B cell (primary cell): ENCODE results near the gene FANCD2OS. TPM values are rescaled to one million over a fixed set of nuclear protein-coding genes. Genes with fewer than 3 reads are reported as not detected.

Experiments used
- ATAC-seq: fragments of 200-7000 bp; cut with Tn5 transposase; one replicate; pipeline ENCODE4 v1.10.0; 2021; ENCODE audit warnings: low read depth, mild to moderate bottlenecking, moderate number of reproducible peaks, moderate library complexity
- CTCF ChIA-PET: fragments of 350-600 bp; sonication (Branson Sonifier 250); formaldehyde crosslinking; loops from one replicate; lab custom pipeline; 2021; ENCODE audit warnings: antibody characterized with exemption, inconsistent platforms; lab: Charles Lee
- POLR2A ChIA-PET: fragments of 350-600 bp; sonication (Branson Sonifier 250); formaldehyde crosslinking; loops from one replicate; lab custom pipeline; 2021; ENCODE audit warnings: antibody characterized with exemption; lab: Charles Lee
- DNase-seq: peaks from one replicate; pipeline ENCODE4 v3.0.0; 2013
- H2AFZ ChIP-seq: 2 replicates; pipeline ENCODE4 v1.6.1; 2012; ENCODE audit warnings: mild to moderate bottlenecking, low read depth, low read length; ENCODE audit not compliant: insufficient read depth, poor library complexity, severe bottlenecking
- H3K27ac ChIP-seq, 2 donors: 1 replicate in 1 of 2; 2 replicates in 1 of 2; pipeline ENCODE4 v1.5.1; 2012 to 2013; ENCODE audit warnings: low read length in 2 of 2, mild to moderate bottlenecking in 2 of 2, moderate library complexity in 1 of 2
- H3K27me3 ChIP-seq, 4 experiments: fragments of 200-600 bp in 1 of 4; sonication (generic) in 1 of 4; replicated peaks in 1 of 4; 1 replicate in 2 of 4; 2 replicates in 2 of 4; pipeline versions ENCODE4 v1.6.1 to v1.7.0; 2013 to 2016; ENCODE audit warnings: low read length in 3 of 4, mild to moderate bottlenecking in 2 of 4, mixed read lengths in 1 of 4, moderate library complexity in 1 of 4; ENCODE audit not compliant: insufficient read depth in 4 of 4, control insufficient read depth in 3 of 4; ENCODE audit errors: control extremely low read depth in 1 of 4
- H3K36me3 ChIP-seq, 2 experiments: replicated peaks in 1 of 2; 1 replicate in 1 of 2; 2 replicates in 1 of 2; pipeline versions ENCODE4 v1.6.1 to v1.7.1; 2013; ENCODE audit warnings: low read length in 1 of 2; ENCODE audit not compliant: insufficient read depth in 2 of 2, control insufficient read depth in 1 of 2; ENCODE audit errors: control extremely low read depth in 1 of 2, extremely low read depth in 1 of 2
- H3K4me1 ChIP-seq, 2 donors: fragments of 200-600 bp in 1 of 2; sonication (generic) in 1 of 2; 1 replicate in 1 of 2; 2 replicates in 1 of 2; pipeline versions ENCODE4 v1.5.1 to v1.6.1; 2013 to 2017; ENCODE audit warnings: low read length in 2 of 2; ENCODE audit not compliant: control insufficient read depth in 2 of 2, insufficient read depth in 2 of 2
- H3K4me2 ChIP-seq: replicated peaks from 2 replicates; pipeline ENCODE3; 2012; ENCODE audit warnings: mild to moderate bottlenecking, low read depth, low read length; ENCODE audit not compliant: poor library complexity, severe bottlenecking
- H3K4me3 ChIP-seq, 5 experiments: fragments of 200-600 bp in 1 of 5; sonication (generic) in 1 of 5; 1 replicate in 3 of 5; 2 replicates in 2 of 5; pipeline versions ENCODE4 v1.5.1 to v1.7.0; 2011 to 2016; ENCODE audit warnings: low read length in 4 of 5, mild to moderate bottlenecking in 4 of 5, low read depth in 2 of 5, control low read depth in 1 of 5, moderate library complexity in 1 of 5; ENCODE audit not compliant: insufficient read depth in 1 of 5; ENCODE audit errors: control extremely low read depth in 1 of 5, extremely low read depth in 1 of 5
- H3K79me2 ChIP-seq: fragments of 200-600 bp; sonication (generic); one replicate; pipeline ENCODE4 v1.6.0; 2016; ENCODE audit warnings: low read length; ENCODE audit not compliant: control insufficient read depth, insufficient read depth
- H3K9ac ChIP-seq: fragments of 200-600 bp; sonication (generic); 2 replicates; pipeline ENCODE4 v1.6.1; 2017; ENCODE audit warnings: mild to moderate bottlenecking, low read length, moderate library complexity
- H3K9me3 ChIP-seq, 3 donors: one replicate each; pipeline versions ENCODE4 v1.6.1 to v1.7.1; 2013; ENCODE audit warnings: low read length in 2 of 3; ENCODE audit not compliant: control insufficient read depth in 2 of 3, insufficient read depth in 1 of 3; ENCODE audit errors: control extremely low read depth in 1 of 3
- H4K20me1 ChIP-seq: 2 replicates; pipeline ENCODE4 v1.6.0; 2012; ENCODE audit warnings: mild to moderate bottlenecking, low read length; ENCODE audit not compliant: insufficient read depth, control insufficient read depth, poor library complexity, severe bottlenecking
- H3K27ac Mint-ChIP-seq: one replicate; pipeline ENCODE4 v1.8.0; 2021; ENCODE audit warnings: mixed read lengths
- H3K27me3 Mint-ChIP-seq: one replicate; pipeline ENCODE4 v1.8.0; 2021; ENCODE audit warnings: mixed read lengths
- H3K4me1 Mint-ChIP-seq: one replicate; pipeline ENCODE4 v1.8.0; 2021; ENCODE audit warnings: mixed read lengths
- H3K4me3 Mint-ChIP-seq: one replicate; pipeline ENCODE4 v1.8.0; 2021; ENCODE audit warnings: mixed read lengths
- H3K9me3 Mint-ChIP-seq: one replicate; pipeline ENCODE4 v1.8.0; 2022; ENCODE audit warnings: mixed read lengths; ENCODE audit not compliant: insufficient read depth
- EZH2 ChIP-seq: IDR thresholded peaks from 2 replicates; pipeline ENCODE4 v1.6.1; 2012; ENCODE audit warnings: borderline replicate concordance, low read depth, mild to moderate bottlenecking, moderate library complexity, low read length; ENCODE audit not compliant: insufficient read depth, poor library complexity, severe bottlenecking
- WGBS: methylation state at CpG from one replicate; pipeline ENCODE4 v1.1.5; 2013; ENCODE audit warnings: missing lambda C conversion rate; ENCODE audit not compliant: insufficient coverage; 5-methylcytosine and 5-hydroxymethylcytosine counted together
- intact Hi-C: fragments of 100-400 bp; cut with micrococcal nuclease; formaldehyde crosslinking; loops from one replicate; pipeline ENCODE4 v1.10.0; 2022
- polyA plus RNA-seq: library from polyadenylated mRNA; depleted of rRNA; stranded (reverse); fragments of >200 nt; gene quantifications from 2 replicates; pipeline ENCODE4 v1.2.3, GENCODE V29; 2012
- total RNA-seq, 2 donors: library from RNA; stranded (reverse); fragments of 120-200 nt in 1 of 2; gene quantifications; 1 replicate in 1 of 2; 2 replicates in 1 of 2; pipeline versions ENCODE4 v1.2.3 to v1.2.4, GENCODE V29; 2013 to 2022
- TF ChIP-seq, protein P1 (sequence below): fragments of 200-600 bp; IDR thresholded peaks from one replicate; pipeline ENCODE4 v1.8.0; 2022; ENCODE audit warnings: antibody characterized with exemption, mild to moderate bottlenecking

Gene FANCD2OS
- total and polyA plus RNA-seq, 2 donors (not counting 1 experiment from before 2014, with no cell fraction given) = not detected

DNA sequence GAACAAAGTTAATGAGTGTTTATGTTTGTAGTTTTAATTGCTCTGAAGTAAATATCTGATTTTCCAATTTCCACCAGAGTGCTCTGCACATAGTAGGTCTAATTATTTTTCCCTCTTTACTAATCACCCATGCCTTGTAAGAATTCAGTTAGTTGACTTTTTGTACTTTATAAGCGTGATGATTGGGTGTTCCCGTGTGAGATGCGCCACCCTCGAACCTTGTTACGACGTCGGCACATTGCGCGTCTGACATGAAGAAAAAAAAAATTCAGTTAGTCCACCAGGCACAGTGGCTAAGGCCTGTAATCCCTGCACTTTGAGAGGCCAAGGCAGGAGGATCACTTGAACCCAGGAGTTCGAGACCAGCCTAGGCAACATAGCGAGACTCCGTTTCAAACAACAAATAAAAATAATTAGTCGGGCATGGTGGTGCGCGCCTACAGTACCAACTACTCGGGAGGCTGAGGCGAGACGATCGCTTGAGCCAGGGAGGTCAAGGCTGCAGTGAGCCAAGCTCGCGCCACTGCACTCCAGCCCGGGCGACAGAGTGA, 33.0 kb upstream of the FANCD2OS start:
- ATAC-seq (no peak), DNase-seq (no peak)
- TF ChIP-seq EZH2 = no peak
- TF ChIP-seq, protein P1, sequence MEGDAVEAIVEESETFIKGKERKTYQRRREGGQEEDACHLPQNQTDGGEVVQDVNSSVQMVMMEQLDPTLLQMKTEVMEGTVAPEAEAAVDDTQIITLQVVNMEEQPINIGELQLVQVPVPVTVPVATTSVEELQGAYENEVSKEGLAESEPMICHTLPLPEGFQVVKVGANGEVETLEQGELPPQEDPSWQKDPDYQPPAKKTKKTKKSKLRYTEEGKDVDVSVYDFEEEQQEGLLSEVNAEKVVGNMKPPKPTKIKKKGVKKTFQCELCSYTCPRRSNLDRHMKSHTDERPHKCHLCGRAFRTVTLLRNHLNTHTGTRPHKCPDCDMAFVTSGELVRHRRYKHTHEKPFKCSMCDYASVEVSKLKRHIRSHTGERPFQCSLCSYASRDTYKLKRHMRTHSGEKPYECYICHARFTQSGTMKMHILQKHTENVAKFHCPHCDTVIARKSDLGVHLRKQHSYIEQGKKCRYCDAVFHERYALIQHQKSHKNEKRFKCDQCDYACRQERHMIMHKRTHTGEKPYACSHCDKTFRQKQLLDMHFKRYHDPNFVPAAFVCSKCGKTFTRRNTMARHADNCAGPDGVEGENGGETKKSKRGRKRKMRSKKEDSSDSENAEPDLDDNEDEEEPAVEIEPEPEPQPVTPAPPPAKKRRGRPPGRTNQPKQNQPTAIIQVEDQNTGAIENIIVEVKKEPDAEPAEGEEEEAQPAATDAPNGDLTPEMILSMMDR = no peak
- H4K20me1 ChIP-seq = peaks cover 22% of the 10 kb centered on the region
- CTCF ChIA-PET = interaction anchor here (0.6 to 1.4 kb wide), 10 partner anchors 12 to 208 kb away, joined by 3 to 5 read pairs (median 4); partner anchors contain the start of gene CRELD1
- peak overlapping the region; percentile 88 to 96 for H3K27ac ChIP-seq
- no peaks in the 10 kb centered on the region for H3K27me3 ChIP-seq
- POLR2A ChIA-PET = interaction anchor here (0.6 to 1.7 kb wide), 18 partner anchors 24 to 250 kb away, joined by 3 to 12 read pairs (median 4); partner anchors contain the start of genes BRK1, IRAK2, SEC13 and TATDN2
- H3K4me2 ChIP-seq = peak overlapping the region; percentile 84
- intact Hi-C loops = loop anchor here (1.0 to 5.0 kb wide), 4 partner anchors 26 to 209 kb away; partner anchors contain the start of genes BRK1 and CRELD1
- H3K9me3 Mint-ChIP-seq = no peaks in the 10 kb centered on the region
- H3K36me3 ChIP-seq = no peaks in the 10 kb centered on the region
- peak overlapping the region; percentile 95 for H3K4me3 Mint-ChIP-seq
- peak overlapping the region; percentile 97 for H3K27ac Mint-ChIP-seq
- H3K9ac ChIP-seq = peak overlapping the region; percentile 91
- H3K4me1 ChIP-seq = peaks cover 24 to 44% of the 10 kb centered on the region in 2 donors
- peaks cover 0 to 3% (median 0%) of the 10 kb centered on the region in 3 donors for H3K9me3 ChIP-seq
- peak overlapping the region; percentile 82 for H2AFZ ChIP-seq
- no peaks in the 10 kb centered on the region for H3K27me3 Mint-ChIP-seq
- WGBS = 100% methylated on average over 8 of the region's 23 CpGs
- H3K4me1 Mint-ChIP-seq = peaks cover 25% of the 10 kb centered on the region
- H3K79me2 ChIP-seq = peaks cover 41% of the 10 kb centered on the region
- peak overlapping the region in 4 of 5 experiments; percentile 69 to 91 (median 78) for H3K4me3 ChIP-seq

DNA sequence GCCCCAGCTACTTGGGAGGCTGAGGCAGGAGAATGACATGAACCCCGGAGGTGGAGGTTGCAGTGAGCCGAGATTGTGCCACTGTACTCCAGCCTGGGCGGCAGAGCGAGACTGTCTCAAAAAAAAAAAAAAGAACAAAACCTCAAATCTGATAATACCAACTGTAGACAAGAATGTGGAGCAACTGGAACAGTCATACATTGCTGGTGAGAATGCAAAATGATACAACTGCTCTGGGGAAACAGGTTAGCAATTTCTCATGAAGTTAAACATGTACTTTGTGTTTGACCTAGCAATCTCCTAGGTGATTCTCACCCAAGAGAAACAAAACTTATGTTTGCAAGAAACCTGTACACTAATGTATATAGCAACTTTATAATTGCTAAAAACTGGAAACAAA, 29.1 kb upstream of the FANCD2OS start:
- ChIA-PET POLR2A (no interaction called here), CTCF (no interaction called here)
- Mint-ChIP-seq H3K4me1 (peaks cover 4% of the 10 kb centered on the region), H3K9me3 (no peaks in the 10 kb centered on the region), H3K4me3 (no peak overlapping the region), H3K27me3 (no peaks in the 10 kb centered on the region), H3K27ac (no peak overlapping the region)
- Histone ChIP-seq H3K36me3 (no peaks in the 10 kb centered on the region), H3K4me1 (peaks cover 0 to 6% of the 10 kb centered on the region in 2 donors), H3K4me2 (no peak overlapping the region), H3K27me3 (no peaks in the 10 kb centered on the region), H3K9me3 (no peaks in the 10 kb centered on the region), H3K27ac (no peak overlapping the region), H2AFZ (no peak overlapping the region), H3K79me2 (peaks cover 4% of the 10 kb centered on the region), H3K9ac (no peak overlapping the region), H3K4me3 (no peak overlapping the region), H4K20me1 (no peaks in the 10 kb centered on the region)
- no peak for ATAC-seq
- DNase-seq = no peak
- WGBS = 85% methylated on average over 2 of the region's 4 CpGs
- intact Hi-C loops = no loop called here
- TF ChIP-seq, protein P1 = no peak
- no peak for TF ChIP-seq EZH2
